NCI-H82 treated with DMSO at 0.1 percent for 48 hours (cell line): ENCODE data around the gene LRRFIP1.

Source experiments
- DNase-seq: peaks from one replicate; lab custom pipeline; 2025; ENCODE audit not compliant: unreplicated experiment; lab: John Stamatoyannopoulos, UW

LRRFIP1 gene

DNA sequence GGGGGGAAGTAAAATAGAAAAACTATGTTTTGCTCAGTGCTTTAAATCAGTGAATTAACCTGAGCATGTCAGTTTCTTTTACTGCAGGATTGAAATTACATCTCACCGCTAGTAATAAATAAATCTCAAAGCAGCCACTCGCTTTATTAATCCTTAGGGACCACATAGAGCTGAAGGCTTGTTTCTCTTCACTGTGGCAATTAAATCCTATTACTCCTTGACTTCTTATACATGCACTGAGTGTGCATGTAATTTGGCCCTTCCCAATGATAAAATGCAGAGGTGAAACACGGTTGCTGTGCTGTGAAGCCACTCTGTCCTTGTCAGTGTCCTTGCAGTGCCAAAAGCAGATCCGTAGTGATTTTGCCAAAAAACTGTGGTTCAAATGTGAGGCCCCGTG is 94.1 kb downstream of the LRRFIP1 start:
- peak; percentile 88 for DNase-seq

- no peak for DNase-seq
These were observed 95.2 kb downstream of the LRRFIP1 start for GRCh38 chr2:237722616-237723015.

- no peak for DNase-seq
These were observed 95.6 kb downstream of the LRRFIP1 start for GRCh38 chr2:237723023-237723422.

DNA sequence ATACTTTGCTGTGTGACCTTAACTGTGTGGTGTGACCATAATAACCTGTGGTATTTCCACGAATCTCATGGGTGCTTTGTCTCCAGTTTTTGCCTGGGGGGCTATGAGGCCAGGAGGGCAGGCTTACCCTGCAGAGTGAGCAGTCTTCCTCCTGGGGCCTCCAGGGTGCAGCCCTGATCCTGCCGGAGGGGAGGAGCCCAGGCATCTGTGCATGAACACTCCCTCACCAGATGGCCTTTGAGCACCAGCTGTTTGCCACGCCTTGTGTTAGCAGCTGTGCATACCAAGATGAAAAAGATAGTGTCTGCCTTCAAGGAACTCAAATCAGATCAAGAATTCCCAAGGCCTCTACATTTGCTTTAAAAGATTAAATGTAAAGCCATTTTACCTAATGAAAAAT is 96.2 kb downstream of the LRRFIP1 start:
- peak; percentile 91 for DNase-seq

DNA sequence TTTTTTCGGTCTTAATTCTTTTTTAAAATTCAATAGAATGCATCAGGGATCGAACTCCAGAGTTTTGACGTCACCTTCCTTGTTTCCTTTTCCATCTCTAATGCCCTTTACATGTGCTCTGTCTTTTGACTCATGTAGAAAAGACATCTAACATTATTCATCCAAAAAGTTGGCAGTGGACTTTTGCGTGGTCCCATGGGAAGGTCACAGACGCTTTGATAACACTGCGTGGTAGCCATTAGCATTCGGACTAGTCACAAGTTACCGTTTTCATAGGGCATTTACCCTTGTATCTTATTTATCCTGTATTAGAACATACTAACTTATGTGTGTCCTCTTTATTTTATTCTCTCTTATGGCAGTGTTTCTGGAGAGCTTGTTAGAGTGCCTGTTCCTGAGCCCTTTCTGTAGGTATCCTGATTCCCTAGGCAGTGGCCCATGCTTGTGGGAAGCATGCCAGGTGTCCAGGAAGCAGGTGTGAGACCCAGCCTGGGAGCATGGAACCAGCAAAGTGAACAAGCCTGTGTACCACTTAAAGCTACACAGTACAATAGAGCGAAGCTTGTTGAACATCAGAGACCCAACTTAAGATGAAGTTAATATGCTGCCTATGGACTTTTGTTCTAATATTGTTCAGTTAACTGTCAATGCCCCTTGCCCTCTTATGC is 97.6 kb downstream of the LRRFIP1 start:
- DNase-seq: no peak

GRCh38 chr2:237725661-237726060 is 98.3 kb downstream of the LRRFIP1 start:
- DNase-seq: no peak

DNA sequence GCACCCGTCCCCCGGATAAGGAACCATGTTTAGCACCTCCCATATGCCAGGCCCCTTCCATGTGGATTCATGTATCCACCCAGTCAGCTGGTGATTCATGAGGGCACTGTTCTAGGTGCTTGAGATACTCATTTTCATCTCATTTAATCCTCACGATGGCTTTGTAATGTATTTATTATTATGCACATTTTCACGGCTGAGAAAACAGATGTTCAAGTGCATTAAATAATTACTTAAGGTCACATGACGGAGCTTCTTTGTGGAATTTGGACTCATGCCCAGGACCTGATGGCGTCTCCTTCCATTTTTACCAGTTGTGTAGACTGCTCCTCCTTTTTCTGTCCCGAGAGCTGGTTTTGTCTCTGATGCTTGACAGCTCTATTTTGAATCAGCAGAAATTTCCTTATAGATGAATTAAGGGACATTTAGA is 99.0 kb downstream of the LRRFIP1 start:
- DNase-seq: peak; percentile 88

GRCh38 chr2:237727363-237727762 is 100.0 kb downstream of the LRRFIP1 start:
- DNase-seq: no peak

GRCh38 chr2:237729681-237730475 is 102.5 kb downstream of the LRRFIP1 start:
- no peak for DNase-seq

DNA sequence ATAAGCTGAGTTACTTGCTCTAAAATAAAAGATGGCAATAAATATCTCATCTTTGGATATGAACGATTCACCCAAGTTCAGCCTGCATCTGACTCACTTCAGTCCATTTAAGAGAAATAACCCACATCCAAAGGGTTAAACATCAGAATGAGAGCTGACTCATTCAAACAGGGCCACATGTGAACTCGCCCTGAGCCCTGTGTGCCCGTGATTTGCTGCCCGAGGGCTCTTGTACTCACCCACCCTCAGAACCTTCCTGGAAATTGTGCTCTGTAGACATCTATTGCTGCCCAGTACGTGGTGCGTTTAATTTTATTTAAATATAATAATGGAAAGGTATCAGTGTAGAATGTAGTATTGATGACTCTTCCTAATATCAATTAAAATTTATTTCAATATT is 104.3 kb downstream of the LRRFIP1 start:
- no peak for DNase-seq

DNA sequence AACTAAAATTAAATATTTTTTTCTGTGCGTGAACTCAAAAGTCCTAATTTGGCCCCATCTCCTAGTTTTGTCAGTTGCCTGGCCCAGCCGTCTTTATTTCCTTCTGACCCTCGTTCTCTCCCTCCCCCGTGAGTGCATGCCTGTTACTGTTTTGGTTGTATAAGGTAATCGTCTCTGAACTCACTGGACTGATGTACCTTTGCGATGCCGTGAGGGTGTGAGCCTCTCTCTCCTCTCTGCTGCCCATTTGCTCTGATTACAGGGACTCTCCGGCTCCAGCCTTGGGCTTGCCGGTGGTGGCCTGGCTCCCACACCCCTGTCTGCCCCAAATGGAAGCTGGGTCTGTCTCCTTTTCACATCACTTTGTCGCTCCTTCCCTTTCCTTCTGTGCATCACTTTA is 104.7 kb downstream of the LRRFIP1 start:
- no peak for DNase-seq

DNA sequence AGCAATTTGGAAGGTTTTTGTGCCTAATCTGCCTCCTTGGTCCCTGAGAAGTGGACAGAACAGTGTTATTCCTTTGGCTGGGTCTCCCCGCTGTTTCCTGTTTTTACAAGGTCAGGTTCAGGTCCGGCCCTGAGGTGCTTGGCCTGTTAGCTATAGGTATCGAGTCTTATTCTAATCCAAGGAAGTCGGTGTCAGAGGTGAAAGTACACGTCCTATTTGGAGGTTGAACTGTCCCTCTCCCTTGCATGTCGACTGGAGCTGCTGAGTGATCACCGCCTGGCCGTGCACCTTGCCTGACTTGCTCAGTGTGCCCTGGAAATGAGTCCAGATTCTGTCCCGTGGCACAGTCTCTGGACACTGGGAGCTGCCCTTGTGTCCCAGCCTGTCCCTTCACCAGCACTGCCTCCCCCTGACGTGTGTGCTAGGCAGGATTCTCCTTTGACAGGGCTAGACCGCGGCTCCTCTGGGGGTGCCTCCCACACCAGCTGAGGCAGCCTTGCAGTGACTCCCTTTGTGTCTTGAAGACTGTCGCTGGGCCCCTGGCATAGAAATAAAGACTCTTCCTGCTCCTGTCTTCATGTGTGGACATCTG is 105.5 kb downstream of the LRRFIP1 start:
- no peak for DNase-seq

DNA sequence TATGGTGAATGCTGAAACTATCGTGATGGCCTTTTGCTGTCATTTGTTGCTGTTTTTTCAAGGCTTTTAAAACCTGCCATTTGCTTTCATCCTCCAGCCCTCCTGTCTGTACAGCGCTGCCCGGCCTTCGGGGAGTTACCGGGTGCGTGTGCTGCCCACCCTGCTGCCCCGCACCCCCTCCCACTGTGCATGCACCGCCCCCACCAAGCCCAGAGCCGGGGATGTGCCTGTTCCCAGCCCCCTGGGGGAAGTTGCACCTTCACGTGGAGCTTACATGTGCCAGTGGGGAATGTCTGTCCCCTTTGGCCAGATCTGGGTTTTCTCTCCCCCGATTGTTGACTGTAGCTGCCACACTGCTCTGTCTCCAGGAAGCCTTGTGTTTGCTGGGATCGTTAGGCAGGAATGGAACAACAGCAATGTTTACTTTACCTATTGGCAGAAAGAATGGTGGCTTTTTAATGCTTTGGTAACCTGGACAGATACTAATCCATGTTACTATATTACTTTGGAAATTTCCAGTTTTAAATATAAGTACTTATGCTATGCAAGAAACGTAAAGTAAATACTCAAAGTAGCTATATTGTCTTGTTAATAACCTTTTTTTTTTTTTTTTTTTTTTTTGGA is 106.4 kb downstream of the LRRFIP1 start:
- DNase-seq: no peak

GRCh38 chr2:237734905-237735623 is 107.7 kb downstream of the LRRFIP1 start:
- no peak for DNase-seq

- DNase-seq: no peak
These were observed 108.4 kb downstream of the LRRFIP1 start for GRCh38 chr2:237735798-237736197.

DNA sequence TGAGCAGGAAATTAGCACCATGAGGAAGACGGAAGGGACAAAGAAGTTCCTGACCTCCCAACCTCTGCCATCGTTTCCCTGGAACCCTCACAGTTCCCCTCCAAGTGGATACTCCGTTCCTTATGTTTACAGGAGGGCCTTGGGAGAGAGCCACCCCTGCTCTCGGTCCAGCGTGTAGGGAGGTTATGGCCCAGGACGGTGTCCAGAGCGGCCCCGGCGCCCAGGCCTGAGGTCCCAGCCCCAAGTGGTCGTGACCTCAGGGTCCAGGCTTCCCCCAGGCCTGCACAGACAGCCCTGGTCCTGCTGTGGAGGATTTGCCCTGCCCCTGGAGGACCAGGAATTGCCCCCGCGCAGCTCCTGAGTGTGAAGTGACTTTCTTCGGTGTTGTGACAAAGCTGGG is 109.4 kb downstream of the LRRFIP1 start:
- no peak for DNase-seq

DNA sequence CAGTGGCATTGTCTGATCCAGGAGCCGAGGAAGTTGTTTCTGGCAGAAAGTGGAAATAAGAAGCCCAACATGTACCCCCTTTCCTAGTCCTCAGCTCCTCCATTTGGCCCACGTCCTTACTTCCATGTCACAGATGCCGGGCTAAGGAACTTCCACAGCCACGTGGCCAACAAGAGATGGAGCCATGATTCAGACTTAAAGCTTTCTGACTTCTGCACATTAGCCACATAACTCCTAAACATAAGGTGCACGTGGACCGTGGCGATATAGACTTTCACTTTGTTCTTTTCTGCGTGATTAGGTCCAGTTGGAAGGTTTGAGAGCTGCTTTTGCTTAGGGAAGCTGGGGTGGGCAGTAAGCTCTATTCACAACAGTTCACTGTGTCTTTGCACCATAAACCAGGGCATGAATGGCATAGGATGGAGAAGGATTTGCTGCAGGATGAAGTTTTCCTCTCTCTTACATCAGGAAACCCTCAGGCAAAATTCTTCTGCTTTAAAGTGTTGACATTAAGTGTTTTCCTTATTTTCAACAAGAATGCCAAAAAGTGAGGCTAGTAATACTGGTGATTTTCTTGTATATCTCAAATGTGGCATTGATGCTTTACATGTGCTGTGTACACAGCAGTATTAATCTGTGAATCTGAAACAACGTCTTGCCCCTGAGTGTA is 109.9 kb downstream of the LRRFIP1 start:
- DNase-seq: no peak

DNA sequence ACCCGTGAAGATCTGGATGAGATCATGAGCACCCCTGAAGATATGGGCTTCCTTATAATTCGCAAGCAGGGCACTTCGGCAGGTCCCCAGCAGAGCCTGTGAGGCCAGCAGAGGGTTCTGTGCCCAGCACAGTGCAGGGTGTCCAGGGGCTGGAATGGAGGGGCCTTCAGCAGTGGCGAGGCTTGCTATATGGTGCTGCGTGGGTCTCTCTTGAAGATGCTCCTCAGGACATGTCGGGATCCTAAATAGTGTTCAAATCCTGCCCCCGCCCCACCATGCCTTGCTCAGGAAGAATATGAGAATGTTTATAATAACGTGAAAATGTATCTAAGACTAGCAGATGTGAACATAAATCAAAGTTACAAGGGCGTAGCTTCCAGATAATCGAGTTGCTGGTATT is 110.9 kb downstream of the LRRFIP1 start:
- DNase-seq: no peak

- no peak for DNase-seq
These were observed 111.7 kb downstream of the LRRFIP1 start for GRCh38 chr2:237739101-237739500.

DNA sequence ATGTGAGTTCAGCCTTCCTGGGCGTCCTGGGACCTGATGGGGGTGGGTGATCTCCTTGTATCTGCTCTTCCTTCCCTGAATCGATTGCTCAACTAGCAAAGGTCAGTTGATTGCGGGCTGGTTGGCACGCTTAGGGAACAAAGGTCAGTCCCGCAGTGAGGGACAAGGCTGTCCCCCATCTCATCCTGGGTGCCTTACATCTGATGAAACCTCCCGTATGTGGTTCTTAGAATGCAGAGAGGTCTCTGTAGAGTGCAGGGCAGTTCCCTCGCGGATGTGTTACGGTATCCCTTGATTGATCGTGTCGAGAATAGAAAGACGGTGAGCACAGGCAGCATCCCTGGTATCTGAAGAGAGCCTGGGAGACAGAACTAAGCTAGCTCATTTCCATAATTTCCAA is 114.8 kb downstream of the LRRFIP1 start:
- DNase-seq: no peak

DNA sequence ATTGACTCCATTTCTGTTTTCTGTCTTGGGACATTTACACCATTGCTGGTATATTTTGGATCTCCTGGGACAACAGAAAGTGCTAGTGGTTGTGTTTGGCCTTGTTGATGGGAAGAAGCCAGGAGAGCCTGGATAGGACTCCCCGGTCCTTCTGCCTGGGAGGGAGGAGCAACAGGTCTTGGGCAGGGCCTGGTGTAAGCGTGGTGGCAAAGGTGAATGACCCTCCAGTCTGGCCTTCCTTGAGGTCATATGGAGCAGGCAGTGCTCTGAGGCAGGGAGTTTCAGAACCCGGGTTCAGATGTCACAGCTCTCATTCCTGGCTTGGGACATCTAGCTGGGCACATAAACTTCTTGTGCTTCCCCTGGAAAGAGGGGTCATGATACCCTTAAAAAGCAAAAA is 115.2 kb downstream of the LRRFIP1 start:
- no peak for DNase-seq
